OCI-LY3 (cell line): ENCODE data around the gene ATF6.

Experiments
- EZH2phosphoT487 ChIP-seq: fragments of 200-600 bp; shearing (Covaris generic); IDR thresholded peaks from 2 replicates; pipeline ENCODE4 v1.6.1; 2018; ENCODE audit warnings: antibody characterized with exemption, mixed run types, low read depth
- TF ChIP-seq, protein P1 (sequence below): fragments of 200-600, 300-600 bp; sonication (generic); IDR thresholded peaks from 2 replicates; pipeline ENCODE4 v1.5.1; 2014; ENCODE audit warnings: antibody characterized with exemption, low read length, low read depth

DNA sequence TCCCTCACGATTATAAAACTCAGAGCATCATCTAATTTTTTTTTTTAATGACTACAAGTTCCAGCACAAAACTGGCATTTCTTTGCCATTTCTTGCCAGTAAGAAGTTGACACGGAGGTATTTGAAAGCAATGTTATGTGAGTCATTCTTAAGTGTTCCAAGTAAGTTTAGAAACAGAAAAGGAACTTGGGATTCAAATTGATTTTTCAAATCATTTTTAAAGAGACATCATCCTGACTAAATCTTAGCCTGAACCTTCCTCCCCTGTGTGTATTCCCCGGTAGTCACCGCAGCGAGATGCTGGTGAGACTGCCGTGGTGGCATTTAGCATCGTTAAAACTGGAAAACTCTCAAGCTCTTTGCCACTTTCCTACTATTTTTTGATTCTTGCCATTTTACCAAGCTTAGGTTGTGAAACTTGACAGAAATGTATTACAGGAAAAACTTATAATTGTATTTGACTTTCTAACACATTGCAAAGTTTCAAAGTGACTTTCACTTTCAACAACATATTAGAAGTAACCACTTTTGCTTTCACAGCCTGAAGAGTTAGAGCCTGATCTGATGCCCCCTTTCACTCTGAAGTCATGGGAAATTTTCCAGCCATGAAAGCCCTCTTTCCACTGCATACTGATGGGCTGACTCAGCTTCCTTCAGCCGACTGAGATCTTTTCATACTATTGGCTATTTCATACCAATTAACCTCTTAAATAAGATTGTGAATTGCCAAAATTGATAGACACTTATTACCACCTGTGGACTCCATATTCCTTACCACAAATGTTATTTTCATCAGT lies 196.2 kb downstream of the ATF6 start:
- TF ChIP-seq, protein P1, sequence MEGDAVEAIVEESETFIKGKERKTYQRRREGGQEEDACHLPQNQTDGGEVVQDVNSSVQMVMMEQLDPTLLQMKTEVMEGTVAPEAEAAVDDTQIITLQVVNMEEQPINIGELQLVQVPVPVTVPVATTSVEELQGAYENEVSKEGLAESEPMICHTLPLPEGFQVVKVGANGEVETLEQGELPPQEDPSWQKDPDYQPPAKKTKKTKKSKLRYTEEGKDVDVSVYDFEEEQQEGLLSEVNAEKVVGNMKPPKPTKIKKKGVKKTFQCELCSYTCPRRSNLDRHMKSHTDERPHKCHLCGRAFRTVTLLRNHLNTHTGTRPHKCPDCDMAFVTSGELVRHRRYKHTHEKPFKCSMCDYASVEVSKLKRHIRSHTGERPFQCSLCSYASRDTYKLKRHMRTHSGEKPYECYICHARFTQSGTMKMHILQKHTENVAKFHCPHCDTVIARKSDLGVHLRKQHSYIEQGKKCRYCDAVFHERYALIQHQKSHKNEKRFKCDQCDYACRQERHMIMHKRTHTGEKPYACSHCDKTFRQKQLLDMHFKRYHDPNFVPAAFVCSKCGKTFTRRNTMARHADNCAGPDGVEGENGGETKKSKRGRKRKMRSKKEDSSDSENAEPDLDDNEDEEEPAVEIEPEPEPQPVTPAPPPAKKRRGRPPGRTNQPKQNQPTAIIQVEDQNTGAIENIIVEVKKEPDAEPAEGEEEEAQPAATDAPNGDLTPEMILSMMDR = no peak
- TF ChIP-seq EZH2phosphoT487 = no peak
